NCI-H128 (cell line): Measurements from ENCODE around the gene ERCC2.
"Not testable (repeated sequence)": the region's sequence is repeated elsewhere in the genome, so short reads cannot be mapped to it uniquely, and the experiment has no call there.

ENCODE experiments used
- DNase-seq: peaks from one replicate; lab custom pipeline; 2025; ENCODE audit not compliant: unreplicated experiment; lab: John Stamatoyannopoulos, UW

ERCC2 gene

DNA sequence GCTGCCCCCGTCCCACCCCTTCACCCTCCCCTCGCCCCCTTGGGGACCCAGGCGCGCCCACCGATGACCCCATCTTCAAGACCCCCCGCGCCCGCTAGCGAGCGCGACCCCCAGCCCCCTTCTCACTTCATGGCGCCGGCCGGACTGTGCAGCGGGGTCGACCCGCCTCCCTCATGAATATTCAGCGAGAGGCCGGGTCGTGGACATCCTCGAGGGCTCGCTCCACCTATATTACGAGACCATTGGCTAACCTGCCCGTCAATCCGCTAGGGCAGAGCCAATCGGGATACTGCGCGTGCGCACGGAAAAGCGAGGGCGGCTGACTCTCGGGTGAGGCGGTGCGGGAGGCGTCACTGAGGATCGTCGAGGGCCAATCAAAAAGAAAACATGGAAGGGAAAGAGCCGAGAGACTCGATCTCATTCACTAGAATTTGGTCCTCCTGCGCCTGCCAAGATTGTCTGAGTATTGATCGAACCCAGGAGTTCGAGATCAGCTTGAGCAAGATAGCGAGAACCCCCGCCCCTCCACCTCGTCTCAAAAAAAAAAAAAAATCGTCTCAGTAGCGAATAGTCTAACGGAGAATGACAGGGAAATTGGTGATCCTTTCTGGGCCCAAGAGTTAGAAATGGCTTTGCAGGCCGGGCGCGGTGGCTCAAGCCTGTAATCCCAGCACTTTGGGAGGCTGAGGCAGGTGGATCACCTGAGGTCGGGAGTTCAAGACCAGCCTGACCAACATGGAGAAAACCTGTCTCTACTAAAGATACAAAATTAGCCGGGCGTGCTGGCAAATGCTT is at the start of gene ERCC2:
Gene ERCC2 (minus strand): TSS at position 164 of the 795 bp plus-strand sequence. CDS start 33 bp downstream, at position 131.
- peak; percentile 99 for DNase-seq

DNA sequence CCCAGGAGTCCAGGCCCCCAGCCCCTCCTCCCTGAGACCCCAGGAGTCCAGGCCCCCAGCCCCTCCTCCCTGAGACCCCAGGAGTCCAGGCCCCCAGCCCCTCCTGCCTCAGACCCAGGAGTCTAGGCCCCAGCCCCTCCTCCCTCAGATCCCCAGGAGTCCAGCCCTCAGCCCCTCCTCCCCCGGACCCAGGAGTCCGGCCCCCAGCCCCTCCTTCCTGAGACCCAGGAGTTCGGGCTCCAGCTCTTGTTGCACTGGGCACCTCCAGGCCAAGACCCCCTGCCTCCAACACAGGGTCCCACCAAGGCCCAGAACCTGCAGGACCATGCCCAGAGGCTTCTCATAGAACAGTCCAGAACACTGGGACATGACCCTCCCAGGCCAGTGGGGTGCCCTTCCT is 49.5 kb upstream of the ERCC2 start:
- no peak for DNase-seq

DNA sequence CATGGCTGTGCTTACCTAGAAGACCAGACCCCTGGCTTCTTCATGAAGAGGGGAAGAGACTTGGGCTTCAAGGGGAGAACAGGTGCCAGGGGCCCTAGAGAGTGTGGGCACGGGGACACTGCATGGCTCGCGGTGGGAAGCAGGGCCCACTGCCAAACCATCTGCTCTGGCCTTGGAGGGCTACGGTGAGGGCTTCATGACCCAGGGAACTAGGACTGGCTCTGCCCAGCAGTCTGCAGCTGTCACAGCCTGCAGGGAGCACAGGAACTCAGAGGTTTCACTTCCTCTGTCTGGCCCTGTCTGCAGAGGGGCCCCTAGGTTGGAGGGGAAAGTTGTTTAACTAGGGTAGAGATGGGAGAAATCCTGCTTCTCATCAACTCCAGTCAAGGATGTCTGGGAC is 49.0 kb upstream of the ERCC2 start:
- no peak for DNase-seq

DNA sequence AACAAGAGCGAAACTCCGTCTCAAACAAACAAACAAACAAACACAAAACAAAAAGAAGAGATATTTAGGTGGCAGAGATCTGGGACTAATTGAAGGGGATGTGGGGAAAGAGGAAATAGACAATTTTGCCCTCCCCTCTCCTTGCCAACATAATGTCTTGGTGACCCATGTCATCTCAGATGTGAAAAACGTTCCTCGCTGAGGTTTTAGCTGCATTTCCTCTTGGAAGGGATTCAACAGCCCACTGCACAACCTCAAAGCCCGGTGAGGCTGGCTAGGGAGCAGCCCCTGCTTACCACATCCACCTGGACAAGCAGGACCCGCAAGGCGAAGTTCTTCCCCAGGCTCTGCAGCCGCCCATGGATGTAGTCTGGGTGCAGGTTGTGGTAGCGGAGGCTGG is 48.4 kb upstream of the ERCC2 start:
- DNase-seq, result no peak

DNA sequence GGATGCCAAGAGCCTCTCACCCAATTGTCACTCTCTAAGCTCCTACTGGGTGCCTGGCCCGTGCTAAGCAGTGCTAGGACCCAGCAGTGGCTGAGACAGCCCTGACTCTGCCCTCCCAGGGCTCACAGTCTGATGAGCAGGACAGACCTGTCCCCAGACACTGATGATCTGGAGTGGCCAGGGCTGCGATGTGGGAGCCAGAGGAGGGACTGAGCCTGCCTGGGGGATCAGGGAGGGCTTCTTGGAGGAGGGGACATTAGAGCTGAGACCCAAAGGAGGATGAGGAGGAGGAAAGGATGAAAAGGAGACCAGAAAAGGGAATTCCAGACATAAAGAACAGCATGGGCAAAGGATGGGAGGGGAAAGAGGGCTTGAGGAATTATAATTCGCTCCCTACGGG is 46.8 kb upstream of the ERCC2 start:
- no peak for DNase-seq

DNA sequence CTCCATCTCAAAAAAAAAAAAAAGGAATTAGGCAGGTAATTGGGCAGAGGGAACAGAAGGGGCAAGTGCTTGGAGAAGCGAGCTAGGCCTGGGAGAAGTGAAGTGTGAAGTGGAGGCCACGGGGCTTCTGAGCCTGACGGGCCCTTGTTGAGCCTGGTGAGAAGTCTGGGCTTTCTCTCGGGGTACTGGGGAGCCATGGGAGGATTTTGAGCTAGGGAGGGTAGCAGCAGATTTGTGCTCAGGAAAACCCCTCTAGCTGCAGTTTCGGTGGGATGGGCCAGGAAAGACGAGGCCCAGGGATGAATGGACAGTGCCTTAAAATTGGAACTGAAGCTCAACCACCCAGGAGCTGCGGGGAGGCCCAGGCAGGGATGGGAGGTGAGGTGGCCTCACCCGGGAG is 44.1 kb upstream of the ERCC2 start:
- DNase-seq, result no peak

DNA sequence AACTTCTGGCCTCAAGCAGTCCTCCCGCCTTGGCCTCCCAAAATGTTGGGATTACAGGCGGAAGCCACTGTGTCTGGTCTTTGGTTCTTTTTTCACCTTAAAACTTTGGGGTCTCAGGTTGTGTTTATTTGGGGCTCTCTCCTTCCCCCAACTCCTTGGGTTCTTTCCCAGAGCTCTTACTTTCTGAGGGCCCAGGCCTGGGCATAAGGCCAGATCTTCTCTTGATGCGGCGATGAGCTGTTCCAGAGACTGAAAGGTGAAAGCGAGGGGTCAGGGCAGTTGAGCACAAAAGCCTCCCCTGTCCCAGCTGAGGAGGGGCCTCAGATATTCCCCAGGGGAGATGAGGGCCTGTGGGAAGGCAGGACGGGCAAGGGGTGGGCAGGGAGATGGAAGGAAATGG is 43.1 kb upstream of the ERCC2 start:
- DNase-seq, result no peak

DNA sequence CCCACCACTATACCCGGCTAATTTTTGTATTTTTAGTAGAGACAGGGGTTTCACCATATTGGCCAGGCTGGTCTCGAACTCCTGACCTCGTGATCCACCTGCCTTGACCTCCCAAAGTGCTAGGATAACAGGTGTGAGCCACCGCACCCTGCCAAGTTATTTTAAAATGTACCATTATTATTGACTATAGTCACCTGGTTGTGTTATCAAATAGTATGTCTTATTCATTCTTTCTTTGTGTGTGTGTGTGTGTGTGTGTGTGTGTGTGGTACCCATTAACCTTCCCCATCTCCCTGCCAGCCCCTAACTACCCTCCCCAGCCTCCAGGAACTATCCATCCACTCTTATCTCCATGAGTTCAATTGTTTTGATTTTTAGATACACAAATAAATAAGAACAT is 40.0 kb upstream of the ERCC2 start:
- not testable (repeated sequence) for DNase-seq

DNA sequence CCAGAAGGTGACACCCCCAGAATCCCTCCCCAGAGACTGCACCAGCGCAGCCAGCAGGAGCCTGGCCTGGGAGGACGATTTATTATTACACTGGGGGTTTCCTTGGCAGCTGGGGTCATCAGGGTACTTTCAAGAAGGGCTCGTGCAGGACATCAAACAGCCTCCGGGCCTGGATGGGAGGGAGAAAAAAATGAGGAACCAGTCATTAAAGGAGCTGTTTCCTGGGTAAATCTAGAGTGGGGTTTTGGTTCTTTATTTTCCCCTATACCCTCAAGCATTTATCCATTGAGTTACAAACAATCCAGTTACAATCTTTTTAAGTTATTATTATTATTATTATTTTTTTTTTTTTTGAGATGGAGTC is 39.2 kb upstream of the ERCC2 start:
- DNase-seq, result no peak

DNA sequence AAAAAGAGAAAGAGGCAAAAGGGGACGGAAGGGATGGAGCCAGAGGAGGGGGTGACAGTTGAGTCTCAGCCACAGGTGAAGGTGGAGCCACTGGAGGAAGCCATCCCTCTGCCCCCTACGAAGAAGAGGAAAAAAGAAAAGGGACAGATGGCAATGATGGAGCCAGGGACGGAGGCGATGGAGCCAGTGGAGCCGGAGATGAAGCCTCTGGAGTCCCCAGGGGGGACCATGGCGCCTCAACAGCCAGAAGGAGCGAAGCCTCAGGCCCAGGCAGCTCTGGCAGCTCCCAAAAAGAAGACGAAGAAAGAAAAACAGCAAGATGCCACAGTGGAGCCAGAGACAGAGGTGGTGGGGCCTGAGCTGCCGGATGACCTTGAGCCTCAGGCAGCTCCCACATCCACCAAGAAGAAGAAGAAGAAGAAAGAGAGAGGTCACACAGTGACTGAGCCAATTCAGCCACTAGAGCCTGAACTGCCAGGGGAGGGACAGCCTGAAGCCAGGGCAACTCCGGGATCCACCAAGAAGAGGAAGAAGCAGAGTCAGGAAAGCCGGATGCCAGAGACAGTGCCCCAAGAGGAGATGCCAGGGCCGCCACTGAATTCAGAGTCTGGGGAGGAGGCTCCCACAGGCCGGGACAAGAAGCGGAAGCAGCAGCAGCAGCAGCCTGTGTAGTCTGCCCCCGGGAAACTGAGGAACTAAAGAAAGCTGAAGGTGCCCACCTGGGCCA is 38.6 kb upstream of the ERCC2 start:
- DNase-seq, result no peak

DNA sequence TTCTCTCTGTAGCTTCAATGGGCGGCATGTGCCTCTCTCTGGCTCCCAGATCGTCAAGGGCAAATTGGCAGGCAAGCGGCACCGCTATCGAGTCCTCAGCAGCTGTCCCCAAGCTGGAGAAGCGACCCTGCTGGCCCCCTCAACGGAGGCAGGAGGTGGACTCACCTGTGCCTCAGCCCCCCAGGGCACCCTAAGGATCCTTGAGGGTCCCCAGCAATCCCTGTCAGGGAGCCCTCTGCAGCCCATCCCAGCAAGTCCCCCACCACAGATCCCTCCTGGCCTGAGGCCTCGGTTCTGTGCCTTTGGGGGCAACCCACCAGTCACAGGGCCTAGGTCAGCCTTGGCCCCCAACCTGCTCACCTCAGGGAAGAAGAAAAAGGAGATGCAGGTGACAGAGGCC is 37.7 kb upstream of the ERCC2 start:
- DNase-seq, result no peak

DNA sequence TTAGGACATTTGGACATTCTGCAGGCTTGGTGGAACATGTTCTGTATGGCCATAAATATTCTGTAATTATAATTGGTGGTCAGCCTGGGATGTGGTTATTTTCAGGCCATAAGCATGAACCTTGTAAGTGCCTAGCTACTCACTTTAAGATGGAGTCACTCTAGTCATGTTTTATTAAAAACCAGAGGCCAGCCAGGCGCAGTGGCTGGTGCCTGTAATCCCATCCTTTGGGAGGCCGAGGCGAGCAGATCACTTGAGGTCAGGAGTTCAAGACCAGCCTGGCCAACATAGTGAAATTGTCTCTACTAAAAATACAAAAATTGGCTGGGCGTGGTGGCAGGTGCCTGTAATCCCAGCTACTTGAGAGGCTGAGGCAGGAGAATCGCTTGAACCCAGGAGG is 37.2 kb upstream of the ERCC2 start:
- DNase-seq, result not testable (repeated sequence)

DNA sequence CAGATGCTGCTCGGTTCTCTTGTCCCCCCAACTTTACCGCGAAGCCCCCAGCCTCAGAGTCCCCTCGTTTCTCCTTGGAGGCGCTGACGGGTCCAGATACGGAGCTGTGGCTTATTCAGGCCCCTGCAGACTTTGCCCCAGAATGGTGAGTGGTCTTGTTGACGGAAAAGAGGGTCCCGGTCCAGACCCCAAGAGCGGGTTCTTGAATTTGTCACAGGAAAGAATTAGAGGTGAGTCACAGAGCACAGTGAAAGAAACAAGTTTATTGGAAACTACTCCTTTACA is 36.7 kb upstream of the ERCC2 start:
- DNase-seq, result no peak

DNA sequence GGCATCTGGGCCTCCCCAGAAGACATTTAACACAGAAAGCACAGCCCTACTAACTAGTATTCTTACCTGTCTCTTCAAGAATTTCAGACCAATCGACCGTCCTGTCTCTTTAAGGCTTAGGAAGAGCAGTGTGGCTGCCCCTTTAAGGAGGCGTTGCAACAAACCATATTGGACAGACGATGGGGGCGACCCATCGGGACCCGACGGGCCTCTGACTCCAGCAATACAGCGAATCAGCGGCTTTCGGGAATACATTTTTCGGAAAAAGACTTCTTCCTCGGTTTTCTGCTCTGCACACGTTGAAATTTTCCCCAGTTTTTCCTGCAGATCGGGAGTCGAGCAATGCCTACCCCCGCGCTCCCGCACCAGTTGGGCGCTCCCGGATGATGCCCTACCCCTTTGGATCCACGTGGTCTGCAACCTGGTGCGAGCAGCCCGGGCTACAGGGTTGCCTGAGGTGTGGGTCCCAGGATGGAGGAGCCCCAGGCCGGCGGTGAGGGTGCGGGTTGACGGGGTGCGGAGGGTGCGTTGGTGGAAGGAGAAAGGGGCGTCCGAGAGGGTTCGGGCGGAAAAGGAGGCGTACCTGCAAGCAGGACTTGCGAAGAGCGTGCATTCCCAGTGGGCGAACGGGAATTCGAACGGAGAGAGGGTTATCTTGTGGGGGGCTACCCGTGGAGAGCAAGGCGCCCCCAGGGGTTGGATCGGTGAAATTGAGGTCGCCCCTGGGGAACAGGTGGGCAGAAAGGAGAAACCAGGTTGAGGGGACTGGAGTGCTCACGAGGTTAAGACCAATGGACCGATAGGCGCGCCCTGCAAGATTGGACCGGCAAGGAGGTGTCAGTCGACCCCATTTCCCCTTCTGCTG is 36.1 kb upstream of the ERCC2 start, which contains the start of gene POLR1G:
Gene POLR1G (plus strand): TSS at position 419 of the 865 bp plus-strand sequence. CDS start 53 bp downstream, at position 472.
- DNase-seq, result peak; percentile 75

DNA sequence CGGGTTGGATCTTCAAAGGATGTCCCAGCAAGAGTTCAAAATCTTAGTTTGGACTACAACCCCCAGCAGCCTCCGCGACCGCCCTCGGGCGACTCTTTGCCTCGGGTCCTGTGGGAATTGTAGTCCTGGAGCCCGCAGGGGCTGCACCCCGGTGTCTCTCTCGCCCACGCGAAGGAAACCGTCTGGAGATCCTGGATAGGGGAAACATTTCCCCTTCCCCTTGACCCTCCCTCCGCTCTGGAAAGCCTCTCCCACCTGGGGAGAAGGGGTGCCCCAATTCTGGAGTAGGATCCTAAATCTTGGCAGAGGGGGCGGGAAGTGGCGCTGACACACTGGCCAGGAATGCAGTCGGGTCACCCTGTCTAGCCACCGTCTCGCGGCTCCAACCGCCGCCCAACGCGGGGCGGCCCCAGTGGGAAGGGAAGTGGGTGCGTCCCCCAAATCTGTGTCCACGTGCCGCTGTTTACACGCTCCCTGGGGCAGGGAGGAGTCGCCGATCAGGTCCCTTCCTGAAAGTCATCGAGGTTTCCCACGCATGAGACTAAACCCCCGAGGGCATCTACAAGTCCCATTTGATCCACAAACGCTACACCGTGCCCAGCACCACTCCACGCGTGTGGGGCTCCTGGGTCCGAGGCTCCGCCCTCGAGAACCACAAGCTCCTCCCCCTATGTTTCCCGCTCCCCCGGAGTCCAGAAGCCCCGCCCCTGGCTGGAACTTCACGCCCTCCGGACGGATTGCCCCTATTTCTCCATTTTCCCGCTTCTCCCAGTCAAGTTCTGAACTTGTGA is 35.3 kb upstream of the ERCC2 start:
- DNase-seq, result peak; percentile 75

DNA sequence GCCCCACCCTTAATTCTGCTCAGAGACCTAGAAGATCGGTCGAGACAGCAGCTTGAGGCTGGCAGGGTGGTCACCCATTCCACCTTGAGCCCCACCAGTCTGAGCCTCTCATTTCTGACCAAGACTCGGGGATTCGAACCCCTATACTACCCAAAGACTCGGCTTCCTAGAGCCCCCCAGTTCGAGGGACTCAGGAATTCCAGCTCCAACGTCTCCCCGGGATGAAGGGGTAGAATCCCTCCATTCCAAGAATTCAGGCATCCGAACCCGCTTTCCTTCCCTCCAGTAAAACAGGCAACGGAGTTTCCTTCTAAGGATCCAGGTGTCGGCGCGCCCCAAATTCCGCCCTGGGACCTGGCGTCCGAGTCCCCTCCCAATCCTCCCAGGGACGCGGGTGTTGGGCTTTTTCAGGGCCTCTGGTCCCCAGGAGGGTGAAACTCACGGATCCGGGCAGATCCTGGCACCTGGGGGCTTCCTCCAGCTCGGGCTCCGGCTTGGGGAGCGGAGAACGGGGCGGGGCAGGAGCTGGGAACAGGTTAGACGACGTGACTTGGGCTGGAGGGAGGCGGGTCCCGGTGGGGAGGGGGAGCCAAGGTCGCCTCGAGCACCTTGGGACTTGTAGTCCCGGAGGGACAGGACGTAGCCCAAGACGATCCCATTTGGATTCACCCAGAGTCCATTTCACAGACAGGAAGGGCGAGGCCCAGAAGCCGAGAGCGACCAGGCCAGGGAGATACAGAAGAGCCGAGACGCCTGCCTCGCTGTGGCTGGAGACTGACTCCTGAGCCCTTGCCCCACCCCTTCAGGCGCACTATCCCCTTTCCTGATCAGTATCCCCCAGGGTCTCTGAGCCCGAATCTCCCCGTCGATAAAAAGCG is 34.4 kb upstream of the ERCC2 start, which contains the start of gene PPP1R13L:
Gene PPP1R13L (minus strand): TSS at position 513 of the 878 bp plus-strand sequence. CDS start 6,751 bp downstream, outside the sequence.
- peak; percentile 71 for DNase-seq

DNA sequence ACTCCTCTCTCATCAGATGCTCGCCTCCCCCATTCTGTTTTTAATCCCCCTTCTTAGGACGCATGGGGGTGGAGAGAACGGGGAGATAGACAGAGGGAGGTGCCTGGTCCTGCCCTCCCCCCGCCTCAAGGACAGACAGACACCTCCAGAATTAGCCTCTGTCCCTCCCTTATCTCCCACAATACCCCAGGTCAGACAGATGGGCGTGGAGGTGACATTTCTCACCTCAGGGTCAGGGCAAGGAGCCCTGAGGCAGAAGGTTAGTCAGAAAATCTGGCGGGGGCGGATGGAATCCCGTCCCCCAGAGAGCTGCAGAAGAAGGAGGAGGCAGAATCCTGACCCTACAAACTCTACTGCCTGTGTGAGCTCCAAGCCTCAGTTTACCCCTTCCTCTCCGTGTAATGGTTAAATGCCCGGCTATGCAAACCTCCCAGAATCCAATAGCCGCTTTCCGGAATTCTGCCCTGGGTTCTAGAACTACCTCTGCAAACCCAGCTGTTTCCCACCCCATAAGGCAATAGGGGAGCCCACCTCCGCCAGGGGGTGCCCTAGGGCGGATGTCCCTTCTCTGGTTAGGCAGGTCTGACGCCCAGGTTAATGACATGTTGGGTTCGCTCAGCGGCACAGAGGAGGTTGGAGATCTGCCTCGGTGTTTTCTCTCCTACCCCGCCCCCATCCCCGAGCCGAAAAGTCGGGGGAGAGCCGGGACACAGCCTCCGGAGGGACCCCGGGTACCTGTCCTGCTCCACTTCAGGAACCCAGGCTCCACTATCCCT is 33.6 kb upstream of the ERCC2 start:
- peak; percentile 8 for DNase-seq

DNA sequence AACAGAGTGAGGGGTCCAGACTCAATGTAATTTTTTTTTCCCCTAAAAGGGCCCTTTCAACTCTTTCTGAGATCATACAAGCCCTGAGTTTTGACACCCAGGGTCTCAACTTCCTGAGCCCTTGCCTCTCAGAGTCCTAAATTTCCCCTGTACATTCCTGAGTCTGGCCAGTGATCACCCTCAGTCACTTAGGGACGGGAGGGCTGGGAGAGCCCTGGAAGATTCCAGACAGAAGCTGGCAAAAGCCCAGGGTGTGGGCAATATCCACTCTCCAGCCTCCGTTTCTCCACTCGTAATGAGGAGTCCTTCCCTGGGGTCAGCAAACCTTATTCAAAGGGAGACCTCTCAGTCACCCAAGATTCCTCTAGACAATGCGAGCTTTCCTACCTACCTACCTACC is 32.9 kb upstream of the ERCC2 start:
- DNase-seq, result no peak
